Measurements from ENCODE around the gene CHCHD4.

GRCh38 chr3:14145236-14145635, 20.6 kb upstream of the CHCHD4 start:
- no peak for TF ChIP-seq POLR2AphosphoS5 (IDR thresholded peaks at IDR 0.05; ENCODE audit: borderline replicate concordance, low read depth, low read length)
- TF ChIP-seq EZH2 (IDR thresholded peaks at IDR 0.05) = no peak
